Activated naive CD8-positive, alpha-beta T cell treated with anti-CD3 and anti-CD28 coated beads, Interleukin-2, amount 10 ng/mL, durations not matched to agents 7 days and 5 days (primary cell): Measurements from ENCODE around the gene FGGY. TPM values are rescaled to one million over a fixed set of nuclear protein-coding genes. Genes with fewer than 3 reads are reported as not detected.
"Not testable (repeated sequence)": the region's sequence is repeated elsewhere in the genome, so short reads cannot be mapped to it uniquely, and the experiment has no call there.

Experiments used
- ATAC-seq: fragments of 150-1000 bp; cut with Tn5 transposase; one replicate; pipeline ENCODE4 v1.10.0; 2021; ENCODE audit warnings: low read depth, moderate library complexity
- POLR2A ChIA-PET: fragments of 350-600 bp; sonication (Branson Sonifier 250); formaldehyde crosslinking; loops from one replicate; lab custom pipeline; 2021; ENCODE audit warnings: antibody characterized with exemption; lab: Charles Lee
- DNase-seq: peaks from one replicate; pipeline ENCODE4 v3.0.0; 2021
- H3K27ac Mint-ChIP-seq: one replicate; pipeline ENCODE4 v1.8.0; 2022; ENCODE audit warnings: mild to moderate bottlenecking, mixed read lengths
- H3K27me3 Mint-ChIP-seq: one replicate; pipeline ENCODE4 v1.8.0; 2022; ENCODE audit warnings: mild to moderate bottlenecking, moderate library complexity, mixed read lengths
- H3K36me3 Mint-ChIP-seq: one replicate; pipeline ENCODE4 v1.8.0; 2021; ENCODE audit warnings: mild to moderate bottlenecking, mixed read lengths
- H3K4me1 Mint-ChIP-seq: one replicate; pipeline ENCODE4 v1.8.0; 2021; ENCODE audit warnings: mixed read lengths
- H3K4me3 Mint-ChIP-seq: one replicate; pipeline ENCODE4 v1.8.0; 2022; ENCODE audit warnings: mild to moderate bottlenecking, moderate library complexity, mixed read lengths
- H3K9me3 Mint-ChIP-seq: one replicate; pipeline ENCODE4 v1.8.0; 2021; ENCODE audit warnings: mixed read lengths
- total RNA-seq, 2 experiments: library from RNA; stranded (reverse); gene quantifications; one replicate each; pipeline ENCODE4 v1.2.3, GENCODE V29; 2021

The FGGY gene
- total RNA-seq, 2 experiments from 2014 or later = 10.1 to 11.7 TPM

GRCh38 chr1:59732214-59732955, 435.5 kb downstream of the FGGY start:
- no peaks in the 10 kb centered on the region for H3K27me3 Mint-ChIP-seq
- peaks cover 7% of the 10 kb centered on the region for H3K36me3 Mint-ChIP-seq
- H3K27ac Mint-ChIP-seq = no peak overlapping the region
- POLR2A ChIA-PET = no interaction called here
- no peak for DNase-seq
- peaks cover 18% of the 10 kb centered on the region for H3K4me1 Mint-ChIP-seq
- no peak for ATAC-seq
- H3K4me3 Mint-ChIP-seq = no peak overlapping the region
- peaks cover 13% of the 10 kb centered on the region for H3K9me3 Mint-ChIP-seq

GRCh38 chr1:59733443-59734141, 436.7 kb downstream of the FGGY start:
- Mint-ChIP-seq H3K27me3 (no peaks in the 10 kb centered on the region), H3K27ac (no peak overlapping the region), H3K4me3 (no peak overlapping the region)

GRCh38 chr1:59735927-59736326, 439.0 kb downstream of the FGGY start:
- H3K27ac Mint-ChIP-seq, H3K4me3 Mint-ChIP-seq, H3K27me3 Mint-ChIP-seq, POLR2A ChIA-PET, H3K36me3 Mint-ChIP-seq, ATAC-seq, DNase-seq: not testable (repeated sequence)
- H3K4me1 Mint-ChIP-seq = peaks cover 14% of the 10 kb centered on the region
- H3K9me3 Mint-ChIP-seq = peaks cover 17% of the 10 kb centered on the region

More at GRCh38 chr1:59733443-59734141, 436.7 kb downstream of the FGGY start:
- peaks cover 18% of the 10 kb centered on the region for H3K4me1 Mint-ChIP-seq
- no peak for DNase-seq
- peaks cover 13% of the 10 kb centered on the region for H3K9me3 Mint-ChIP-seq
- POLR2A ChIA-PET = no interaction called here
- no peak for ATAC-seq
- H3K36me3 Mint-ChIP-seq = peaks cover 7% of the 10 kb centered on the region

GRCh38 chr1:59736744-59737143, 439.9 kb downstream of the FGGY start:
- Mint-ChIP-seq H3K4me1 (peaks cover 10% of the 10 kb centered on the region), H3K4me3 (no peak overlapping the region), H3K9me3 (peaks cover 20% of the 10 kb centered on the region), H3K27ac (no peak overlapping the region), H3K36me3 (peaks cover 10% of the 10 kb centered on the region), H3K27me3 (no peaks in the 10 kb centered on the region)
- DNase-seq (no peak), ATAC-seq (no peak)
- POLR2A ChIA-PET = no interaction called here

- peaks cover 24% of the 10 kb centered on the region for H3K9me3 Mint-ChIP-seq
- H3K27me3 Mint-ChIP-seq = no peaks in the 10 kb centered on the region
- POLR2A ChIA-PET = no interaction called here
- H3K27ac Mint-ChIP-seq = no peak overlapping the region
- peaks cover 17% of the 10 kb centered on the region for H3K36me3 Mint-ChIP-seq
- peaks cover 4% of the 10 kb centered on the region for H3K4me1 Mint-ChIP-seq
- DNase-seq (no peak), ATAC-seq (no peak)
- no peak overlapping the region for H3K4me3 Mint-ChIP-seq
These were observed 440.7 kb downstream of the FGGY start for GRCh38 chr1:59737638-59738037.

- H3K4me1 Mint-ChIP-seq = peaks cover 4% of the 10 kb centered on the region
These were observed 441.3 kb downstream of the FGGY start for GRCh38 chr1:59738152-59738551.

GRCh38 chr1:59738591-59739015, 441.7 kb downstream of the FGGY start:
- H3K27me3 Mint-ChIP-seq = no peaks in the 10 kb centered on the region
- ATAC-seq = no peak
- no peak overlapping the region for H3K27ac Mint-ChIP-seq
- H3K4me1 Mint-ChIP-seq = peaks cover 4% of the 10 kb centered on the region
- no peak for DNase-seq
- peaks cover 17% of the 10 kb centered on the region for H3K36me3 Mint-ChIP-seq
- no peak overlapping the region for H3K4me3 Mint-ChIP-seq
- peaks cover 26% of the 10 kb centered on the region for H3K9me3 Mint-ChIP-seq
- POLR2A ChIA-PET = no interaction called here

More at GRCh38 chr1:59738152-59738551, 441.3 kb downstream of the FGGY start:
- H3K9me3 Mint-ChIP-seq = peaks cover 26% of the 10 kb centered on the region
- no peaks in the 10 kb centered on the region for H3K27me3 Mint-ChIP-seq
- POLR2A ChIA-PET = no interaction called here
- ATAC-seq (no peak), DNase-seq (no peak)
- H3K36me3 Mint-ChIP-seq = peaks cover 17% of the 10 kb centered on the region
- no peak overlapping the region for H3K27ac Mint-ChIP-seq
- no peak overlapping the region for H3K4me3 Mint-ChIP-seq

- ATAC-seq = no peak
- no peak overlapping the region for H3K27ac Mint-ChIP-seq
- no peaks in the 10 kb centered on the region for H3K27me3 Mint-ChIP-seq
- peaks cover 17% of the 10 kb centered on the region for H3K36me3 Mint-ChIP-seq
- DNase-seq = no peak
- POLR2A ChIA-PET = no interaction called here
- H3K4me3 Mint-ChIP-seq = no peak overlapping the region
- H3K4me1 Mint-ChIP-seq = peaks cover 4% of the 10 kb centered on the region
- H3K9me3 Mint-ChIP-seq = peaks cover 26% of the 10 kb centered on the region
These were observed 442.2 kb downstream of the FGGY start for GRCh38 chr1:59739111-59739510.

- no peak for ATAC-seq
- Mint-ChIP-seq H3K36me3 (peaks cover 10% of the 10 kb centered on the region), H3K4me3 (no peak overlapping the region), H3K27ac (no peak overlapping the region), H3K9me3 (peaks cover 14% of the 10 kb centered on the region), H3K27me3 (no peaks in the 10 kb centered on the region), H3K4me1 (peaks cover 4% of the 10 kb centered on the region)
- DNase-seq = no peak
- POLR2A ChIA-PET = interaction anchor here (0.6 kb wide), 1 partner anchor 671 kb away, joined by 3 read pairs; no protein-coding TSS in a partner anchor
These were observed 445.6 kb downstream of the FGGY start for GRCh38 chr1:59742526-59742925.

- ATAC-seq = no peak
- peaks cover 4% of the 10 kb centered on the region for H3K4me1 Mint-ChIP-seq
- H3K4me3 Mint-ChIP-seq = no peak overlapping the region
- DNase-seq = no peak
- H3K9me3 Mint-ChIP-seq = peaks cover 14% of the 10 kb centered on the region
- H3K27me3 Mint-ChIP-seq = no peaks in the 10 kb centered on the region
- POLR2A ChIA-PET = no interaction called here
- H3K27ac Mint-ChIP-seq = no peak overlapping the region
- peaks cover 10% of the 10 kb centered on the region for H3K36me3 Mint-ChIP-seq
These were observed 446.6 kb downstream of the FGGY start for GRCh38 chr1:59743324-59744091.

- DNase-seq (no peak), ATAC-seq (no peak)
- peaks cover 4% of the 10 kb centered on the region for H3K9me3 Mint-ChIP-seq
- no peaks in the 10 kb centered on the region for H3K4me1 Mint-ChIP-seq
- POLR2A ChIA-PET = no interaction called here
- no peak overlapping the region for H3K27ac Mint-ChIP-seq
- no peaks in the 10 kb centered on the region for H3K36me3 Mint-ChIP-seq
- no peaks in the 10 kb centered on the region for H3K27me3 Mint-ChIP-seq
- no peak overlapping the region for H3K4me3 Mint-ChIP-seq
These were observed 450.6 kb downstream of the FGGY start for GRCh38 chr1:59747420-59748024.

- no peak for DNase-seq
- Mint-ChIP-seq H3K36me3 (no peaks in the 10 kb centered on the region), H3K4me1 (no peaks in the 10 kb centered on the region), H3K27me3 (no peaks in the 10 kb centered on the region), H3K4me3 (no peak overlapping the region), H3K27ac (no peak overlapping the region), H3K9me3 (no peaks in the 10 kb centered on the region)
- ATAC-seq = no peak
- POLR2A ChIA-PET = interaction anchor here (0.6 kb wide), 1 partner anchor 1020 kb away, joined by 3 read pairs; no protein-coding TSS in a partner anchor
These were observed 451.2 kb downstream of the FGGY start for GRCh38 chr1:59748123-59748522.
